Nasal cavity respiratory epithelium epithelial cell of viscerocranial mucosa (primary cell): ENCODE measurements around the gene ZMIZ2. TPM values are rescaled to one million over a fixed set of nuclear protein-coding genes. Genes with fewer than 3 reads are reported as not detected.

ENCODE experiments used
- total RNA-seq: library from RNA; depleted of rRNA; stranded (reverse); fragments of >200 nt; gene quantifications from 2 replicates; pipeline ENCODE4 v1.2.3, GENCODE V29; 2014

ZMIZ2 gene
- 4.8 and 14.2 TPM in 2 replicates for total RNA-seq

DNA sequence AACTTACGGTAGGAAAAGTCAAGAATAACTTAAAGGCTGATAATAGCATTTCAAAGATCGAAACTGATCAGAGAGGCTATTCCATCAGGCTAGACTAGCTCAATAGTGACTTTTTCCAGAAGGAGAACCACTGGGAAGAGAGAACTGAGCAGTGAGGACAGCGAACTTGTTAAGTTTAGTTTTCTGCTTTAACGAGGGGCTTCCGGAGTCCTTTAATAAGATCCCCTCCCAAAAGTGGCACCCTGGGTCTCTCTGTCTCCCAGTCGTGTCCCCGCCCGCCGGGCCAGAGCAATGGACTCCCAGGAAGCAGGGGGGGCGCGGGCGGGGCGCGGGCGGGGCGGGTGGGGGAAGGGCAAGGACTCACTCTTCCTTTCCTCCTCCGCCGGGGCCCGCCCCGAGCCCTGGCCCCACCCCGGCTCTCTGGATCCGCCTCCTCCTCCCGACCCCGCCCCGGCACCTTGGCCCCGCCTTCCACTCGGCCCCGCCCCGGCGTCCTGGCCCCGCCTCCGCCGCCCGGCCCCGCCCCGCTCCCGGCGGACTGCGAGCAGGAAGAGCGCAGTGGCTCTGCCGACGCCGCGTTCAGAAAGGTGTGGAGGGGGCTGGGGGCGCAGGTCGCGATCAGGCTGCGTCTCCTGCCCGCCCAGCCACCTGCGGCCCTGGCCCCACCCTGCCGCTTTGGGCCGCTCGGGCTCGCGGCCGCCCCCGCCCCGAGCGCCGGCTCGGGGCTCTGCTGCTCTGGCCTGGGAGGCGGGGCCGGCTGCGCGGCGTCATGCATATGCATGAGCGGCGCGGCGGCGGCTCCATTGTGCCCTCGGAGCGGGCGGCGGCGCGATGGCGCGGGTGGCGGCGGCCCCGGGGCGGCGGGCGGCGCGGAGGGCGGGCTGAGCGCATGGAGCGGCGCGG is at the start of gene ZMIZ2:
Gene ZMIZ2 (plus strand): TSS at position 803 of the 903 bp plus-strand sequence. CDS start 7,403 bp downstream, outside the sequence.

DNA sequence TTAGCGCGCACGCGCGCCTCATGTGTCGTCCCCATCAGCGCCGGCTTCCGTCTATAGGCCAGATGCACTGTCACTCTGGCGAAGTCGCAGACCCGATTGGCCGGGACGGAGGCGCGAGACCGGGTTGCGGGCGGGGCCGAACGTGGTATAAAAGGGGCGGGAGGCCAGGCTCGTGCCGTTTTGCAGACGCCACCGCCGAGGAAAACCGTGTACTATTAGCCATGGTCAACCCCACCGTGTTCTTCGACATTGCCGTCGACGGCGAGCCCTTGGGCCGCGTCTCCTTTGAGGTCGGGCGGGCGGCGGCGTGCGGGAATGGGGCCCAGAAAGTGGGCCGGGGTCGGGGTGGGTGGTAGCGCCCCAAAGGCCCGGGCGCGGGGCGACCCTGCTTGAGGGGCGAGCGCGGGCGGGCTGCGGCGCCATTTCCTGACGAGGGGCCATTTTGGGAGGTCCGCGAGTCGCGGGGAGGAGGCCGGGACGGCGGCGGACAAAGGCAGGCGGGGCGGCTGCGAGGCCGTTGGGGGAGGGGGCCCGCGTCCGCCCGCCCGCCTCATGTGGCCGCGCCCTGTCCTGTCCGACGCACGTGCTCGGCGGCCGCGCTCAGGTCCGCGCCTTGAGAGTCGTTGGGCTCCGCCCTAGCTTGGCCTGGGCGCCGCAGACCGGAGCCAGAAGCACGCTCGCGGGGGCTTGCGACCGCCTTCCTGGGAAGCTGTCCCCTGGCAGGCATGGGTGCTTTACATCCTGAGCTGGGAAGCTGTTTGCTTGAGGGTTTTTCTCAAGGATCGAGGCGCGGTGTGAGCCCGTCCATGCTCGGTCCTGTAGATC is 48.1 kb downstream of the ZMIZ2 start, which contains the start of gene PPIA:
Gene PPIA (plus strand): TSS at position 178 of the 825 bp plus-strand sequence. CDS start 44 bp downstream, at position 222.

Other genes with a start within 250 kb of the ZMIZ2 start
- under 0.01 and 0.14 TPM in 2 replicates for gene NPC1L1, start 207.5 kb upstream of the ZMIZ2 start, total RNA-seq
- 63.7 and 74.5 TPM in 2 replicates for gene DDX56, start 174.9 kb upstream of the ZMIZ2 start, total RNA-seq
- gene TMED4, start 166.6 kb upstream of the ZMIZ2 start, total RNA-seq: 79.9 and 147 TPM in 2 replicates
- 73.8 and 145 TPM in 2 replicates for gene OGDH, start 142.2 kb upstream of the ZMIZ2 start, total RNA-seq
- gene PPIA, start 47.8 kb downstream of the ZMIZ2 start, total RNA-seq: 1,496 and 1,621 TPM in 2 replicates
- gene H2AZ2, start 99.2 kb downstream of the ZMIZ2 start, total RNA-seq: 98.1 and 104 TPM in 2 replicates
- gene PURB, start 136.7 kb downstream of the ZMIZ2 start, total RNA-seq: 26.7 and 45.6 TPM in 2 replicates
- 0.14 and 0.34 TPM in 2 replicates for gene MYO1G, start 230.2 kb downstream of the ZMIZ2 start, total RNA-seq